HG03575 (cell line): Measurements from ENCODE around the gene ARHGAP22.

Source experiments
- ATAC-seq: cut with Tn5 transposase; IDR thresholded peaks from one replicate; pipeline ENCODE4 v1.9.1; 2021; ENCODE audit not compliant: unreplicated experiment, insufficient number of reproducible peaks, low FRiP score; ENCODE audit errors: extremely low read depth

ARHGAP22 gene

DNA sequence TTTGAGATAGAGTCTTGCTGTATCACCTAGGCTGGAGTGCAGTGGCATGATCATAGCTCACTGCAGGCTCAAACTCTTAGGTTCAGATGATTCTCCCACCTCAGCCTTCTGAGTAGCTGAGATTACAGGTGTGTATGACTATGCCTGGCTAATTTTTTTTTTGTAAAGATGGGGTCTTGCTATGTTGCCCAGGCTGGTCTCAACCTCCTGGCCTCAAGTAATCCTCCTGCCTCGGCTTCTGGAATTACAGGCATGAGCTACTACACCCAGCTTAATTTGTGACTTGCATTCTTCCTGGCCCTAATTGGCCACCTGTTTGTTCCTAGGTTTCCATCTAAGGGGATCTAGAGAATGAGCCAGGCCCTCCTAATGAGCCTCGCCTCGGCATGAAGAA, 9.3 kb downstream of the ARHGAP22 start:
- no peak for ATAC-seq

DNA sequence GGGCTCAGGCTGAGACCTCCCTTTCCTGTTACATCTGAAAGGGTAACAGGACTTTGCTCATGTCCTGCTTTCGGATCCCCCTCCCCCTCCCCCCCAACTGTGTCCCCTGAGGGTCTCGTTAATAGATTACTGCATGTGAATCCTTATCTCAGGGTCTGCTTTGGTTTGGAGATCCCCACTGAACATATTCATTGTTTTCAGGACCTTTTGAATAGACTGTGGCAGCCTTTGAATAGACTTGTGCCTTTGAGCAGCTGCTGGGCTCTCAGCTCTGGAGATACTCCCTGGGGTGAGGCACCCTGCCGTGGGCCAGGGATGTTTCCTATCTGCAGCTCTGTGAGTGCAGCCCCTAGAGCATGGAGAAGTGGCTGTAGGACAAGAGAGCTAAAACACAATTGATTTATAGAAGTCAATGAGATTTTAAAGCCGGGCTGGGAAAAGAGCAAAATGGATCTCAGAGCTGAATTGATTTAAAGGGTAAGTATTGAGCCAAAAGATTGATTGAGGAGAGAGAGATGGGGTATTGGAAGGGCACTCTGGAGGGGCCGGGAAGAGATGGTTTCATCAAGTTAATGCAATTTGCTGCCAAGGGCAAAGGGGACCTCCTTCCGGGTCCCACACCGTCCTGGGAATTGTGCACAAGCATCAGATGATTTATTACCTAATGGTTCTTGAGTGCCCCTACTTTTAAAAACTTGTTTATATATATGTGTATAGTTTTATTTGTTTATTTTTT, 9.9 kb downstream of the ARHGAP22 start:
- ATAC-seq: no peak

DNA sequence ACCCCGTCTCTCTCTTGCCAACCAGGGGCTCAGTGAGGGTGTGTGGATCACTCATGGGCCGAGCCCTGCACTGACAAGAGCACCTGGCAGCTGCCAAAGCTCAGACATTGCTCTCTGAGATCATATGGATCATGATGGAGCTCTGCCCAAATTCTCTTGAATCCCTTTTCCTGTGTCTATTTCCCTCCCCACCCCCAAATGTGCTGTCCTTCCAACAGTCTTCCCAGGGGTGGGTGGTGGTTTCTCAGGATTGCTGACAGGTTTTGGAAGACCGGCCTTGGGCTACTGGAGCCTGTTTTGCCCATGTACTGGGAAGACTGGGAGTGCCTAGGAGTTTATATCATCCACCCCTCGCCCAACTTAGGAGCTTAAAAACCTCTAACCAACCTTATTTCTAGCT, 10.5 kb downstream of the ARHGAP22 start:
- ATAC-seq: no peak

DNA sequence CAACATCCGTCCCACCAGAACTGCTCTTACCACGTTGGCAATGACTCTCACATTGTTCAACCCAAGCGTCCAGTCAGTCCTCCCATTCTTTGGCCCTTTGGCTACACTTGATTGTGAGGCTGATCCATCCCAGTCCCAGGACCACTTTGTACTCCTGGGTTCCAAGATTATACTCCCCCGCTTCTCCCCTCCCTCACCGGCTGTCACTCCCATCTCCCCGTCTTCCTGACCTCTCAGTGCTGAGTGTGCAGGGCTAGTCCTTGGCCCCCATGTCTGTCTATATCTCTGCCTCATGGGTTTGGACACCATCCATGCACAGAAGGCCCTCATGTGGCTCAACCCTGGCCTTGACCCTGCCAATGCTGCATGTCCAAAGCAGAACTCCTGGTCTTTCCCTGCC, 12.5 kb downstream of the ARHGAP22 start:
- ATAC-seq: no peak

DNA sequence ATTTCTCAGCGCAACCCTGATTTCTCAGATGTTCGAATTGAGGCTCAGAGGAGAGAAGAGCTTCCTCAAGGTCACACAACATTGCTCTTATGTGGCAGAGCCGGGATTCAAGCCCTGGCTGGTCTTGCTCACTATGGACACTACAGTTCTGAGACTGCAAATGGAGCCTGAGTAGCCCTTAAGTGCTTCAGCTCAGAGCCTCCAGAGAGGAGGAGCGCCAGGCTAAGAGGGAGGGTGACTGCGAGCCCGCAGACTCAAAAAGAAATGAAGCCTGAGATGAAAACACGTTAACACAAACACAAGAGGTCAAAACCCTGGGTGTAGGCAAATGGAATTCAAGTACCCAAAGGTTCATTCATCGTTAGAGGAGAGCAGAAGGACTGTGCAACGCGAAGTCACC, 13.9 kb downstream of the ARHGAP22 start:
- no peak for ATAC-seq

DNA sequence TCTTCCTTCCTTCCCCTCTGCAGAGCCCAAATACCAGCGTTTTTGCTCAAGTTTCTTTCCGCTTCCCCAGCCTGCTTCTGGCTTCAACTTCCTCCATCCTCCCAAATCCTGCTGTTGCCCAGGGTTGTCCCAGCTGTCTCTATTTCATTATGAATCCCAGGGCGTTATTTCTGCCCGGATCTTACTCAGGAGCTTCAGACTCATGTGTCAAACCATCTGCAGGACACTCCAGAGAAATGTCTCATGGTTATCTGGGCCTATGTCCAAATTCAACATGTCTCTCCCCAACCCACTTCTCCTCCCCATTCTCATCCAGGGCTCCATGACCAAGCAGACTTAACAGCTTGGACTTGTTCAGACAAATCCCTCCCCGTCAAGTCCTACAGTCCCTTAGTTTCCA, 15.6 kb downstream of the ARHGAP22 start:
- ATAC-seq: no peak

DNA sequence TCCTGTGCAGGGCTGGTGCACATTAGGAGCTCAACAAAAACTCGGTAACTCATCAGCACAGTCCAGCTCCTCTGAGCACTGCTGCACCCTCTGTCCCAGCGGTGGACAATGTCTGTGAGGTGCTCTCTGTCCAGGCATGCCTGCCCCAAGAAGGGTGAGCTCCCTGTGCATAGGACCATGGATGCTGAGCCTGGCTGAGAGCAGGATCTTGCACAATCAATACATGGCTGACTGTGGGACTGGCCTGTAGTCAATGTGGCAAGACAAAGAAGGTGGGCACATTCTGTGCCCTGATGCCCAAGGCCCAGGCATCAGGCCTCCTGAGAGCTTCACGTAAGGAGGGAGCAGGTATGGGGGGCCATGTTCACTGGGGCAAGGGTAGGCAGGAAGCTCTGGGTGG, 17.1 kb downstream of the ARHGAP22 start:
- ATAC-seq: no peak

DNA sequence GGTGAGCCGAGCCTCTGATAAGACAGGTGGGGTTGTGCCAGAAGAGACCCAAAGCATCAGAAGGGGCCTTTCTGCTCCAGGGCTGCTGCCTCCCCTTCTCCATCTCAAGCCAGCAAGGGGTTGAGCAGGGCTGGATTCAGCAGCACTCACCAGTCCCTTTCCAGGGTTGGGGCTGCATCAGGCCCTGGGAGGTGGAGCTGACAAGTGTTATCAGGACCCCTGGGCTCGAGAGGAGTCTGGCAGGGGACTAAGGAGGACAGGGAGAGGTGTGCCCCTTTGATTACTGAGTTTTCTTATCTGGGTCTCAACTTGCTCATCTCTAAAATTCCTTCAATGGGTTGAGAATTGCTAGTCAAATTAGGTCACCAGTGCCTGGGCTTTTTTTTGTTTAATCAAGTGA, 17.8 kb downstream of the ARHGAP22 start:
- no peak for ATAC-seq

DNA sequence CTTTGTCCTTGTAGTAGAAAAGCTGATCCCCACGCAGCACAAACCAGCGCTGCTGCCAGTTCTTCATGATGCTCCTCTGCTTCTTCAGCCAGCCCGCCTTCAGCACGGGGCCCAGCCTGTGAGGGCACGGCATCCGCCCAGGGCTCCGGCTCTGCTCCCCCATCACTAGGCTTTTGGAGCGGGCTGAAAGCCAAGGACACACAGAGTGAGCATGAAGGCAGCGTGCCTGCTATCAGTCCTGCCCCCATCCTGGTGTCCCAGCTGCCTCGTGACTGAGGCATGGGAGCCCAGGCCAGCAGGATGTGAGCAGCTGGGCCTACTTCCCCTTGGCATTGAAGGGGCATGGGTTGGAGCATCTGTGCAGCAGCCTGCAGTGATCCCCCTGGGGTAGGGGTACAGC, 21.9 kb downstream of the ARHGAP22 start:
- ATAC-seq: no peak

DNA sequence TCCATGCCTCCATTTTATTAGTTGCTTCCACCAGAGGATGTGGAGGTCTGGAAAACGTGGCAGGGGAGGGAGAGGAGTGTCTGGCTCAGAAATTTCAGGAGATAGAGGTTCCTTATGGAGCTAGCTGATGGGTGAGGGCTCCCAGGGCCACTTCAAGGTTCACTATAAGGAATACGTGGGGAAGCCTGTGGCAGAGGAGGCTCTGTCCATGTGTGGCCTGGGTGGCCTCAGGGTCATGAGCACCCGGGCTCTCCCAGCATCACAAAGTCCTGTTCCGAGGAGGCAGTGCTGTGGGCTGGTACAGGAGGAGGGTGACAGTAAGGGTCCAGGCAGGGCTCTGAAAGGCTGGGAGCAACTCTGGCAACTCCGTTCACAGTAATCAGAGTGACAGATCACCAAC, 24.6 kb downstream of the ARHGAP22 start:
- ATAC-seq: no peak

DNA sequence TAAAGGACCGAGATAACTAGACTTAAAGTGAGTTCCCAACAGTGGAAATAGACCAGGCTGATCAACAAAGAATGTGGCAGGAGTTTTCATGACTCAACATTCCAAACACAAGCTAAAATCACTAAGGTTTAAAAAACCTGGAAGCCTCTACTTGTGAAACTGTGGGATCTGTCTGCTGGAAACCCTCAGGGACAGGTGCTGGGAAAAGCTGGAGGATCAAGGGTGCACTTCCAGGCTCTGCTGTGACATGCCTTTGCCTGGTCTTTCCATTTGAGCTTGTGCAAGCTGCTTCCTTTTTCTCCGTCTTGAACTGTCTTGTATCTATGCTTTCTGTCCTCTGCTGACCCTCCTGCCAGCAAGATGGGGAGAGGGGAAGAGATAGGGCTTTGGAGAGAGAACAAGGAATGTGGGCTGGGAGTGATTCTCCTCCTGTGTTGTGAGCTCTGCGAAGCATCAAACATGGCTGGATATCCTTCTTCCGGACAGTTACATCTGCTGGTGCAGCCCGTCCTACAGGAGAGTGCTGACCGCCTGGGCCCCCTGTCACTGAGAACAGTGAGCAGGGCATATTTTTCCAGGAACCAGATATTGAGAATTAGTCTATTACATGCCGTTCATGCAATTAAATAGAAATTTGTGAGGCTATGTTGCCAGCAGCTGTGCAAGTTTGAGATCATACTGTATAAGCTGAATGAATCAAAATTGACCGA, 25.5 kb downstream of the ARHGAP22 start:
- ATAC-seq: no peak

DNA sequence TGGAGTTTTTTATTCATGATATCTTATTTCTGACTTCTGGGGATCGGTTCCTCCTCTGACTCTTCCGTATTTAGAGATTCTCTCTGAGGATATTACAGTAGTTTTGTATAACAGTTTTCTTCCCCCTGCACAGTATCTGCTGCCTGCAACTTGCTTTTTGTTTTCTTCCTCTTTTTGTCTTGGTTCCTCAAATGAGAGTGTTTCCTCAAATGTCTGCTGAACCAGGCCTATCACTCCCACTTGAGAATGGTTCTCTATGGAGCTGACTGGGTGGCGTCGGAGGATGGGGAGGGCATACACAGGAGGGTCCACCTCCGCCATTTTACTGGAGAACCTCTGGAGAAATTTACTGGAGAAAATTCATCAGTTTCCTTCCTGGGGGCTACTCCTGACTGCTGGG, 27.7 kb downstream of the ARHGAP22 start:
- no peak for ATAC-seq

DNA sequence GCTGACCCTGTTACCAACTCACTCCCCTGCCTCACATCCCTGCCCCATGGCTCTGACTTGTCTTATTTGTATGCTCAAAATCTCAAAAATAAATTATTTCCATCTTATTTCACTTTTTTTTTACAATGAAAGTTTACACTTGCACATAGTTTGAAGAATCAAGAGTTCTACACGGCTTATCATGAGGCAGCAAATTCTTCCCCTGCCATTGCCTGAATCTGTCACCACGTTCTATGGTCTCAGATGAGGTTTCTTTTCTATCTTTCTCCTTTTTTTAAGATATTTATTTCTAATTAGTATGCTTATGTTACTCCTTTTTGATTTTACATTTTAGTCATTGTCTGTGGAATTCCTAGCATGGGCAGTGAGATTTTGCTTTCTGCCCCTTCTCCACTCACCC, 28.4 kb downstream of the ARHGAP22 start:
- ATAC-seq: no peak

DNA sequence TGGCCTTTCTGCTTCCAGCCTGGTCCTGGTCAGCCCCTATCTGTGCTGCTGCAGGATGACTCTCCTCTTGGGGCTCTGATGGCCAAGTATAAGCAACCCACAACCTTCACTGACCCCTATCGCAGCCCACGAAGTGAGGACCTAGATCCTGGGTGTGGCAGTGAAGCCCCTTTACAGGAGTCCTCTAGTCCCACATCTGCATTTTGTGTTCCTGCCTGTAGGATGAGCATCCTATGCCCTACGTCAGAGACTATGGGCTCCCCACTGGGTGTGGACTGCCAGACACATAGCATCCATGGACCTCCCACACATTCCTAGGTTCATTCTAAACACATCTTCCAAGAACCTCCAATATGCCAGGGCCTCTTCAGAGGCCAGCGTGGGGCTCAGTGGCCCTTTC, 29.0 kb downstream of the ARHGAP22 start:
- ATAC-seq: no peak

DNA sequence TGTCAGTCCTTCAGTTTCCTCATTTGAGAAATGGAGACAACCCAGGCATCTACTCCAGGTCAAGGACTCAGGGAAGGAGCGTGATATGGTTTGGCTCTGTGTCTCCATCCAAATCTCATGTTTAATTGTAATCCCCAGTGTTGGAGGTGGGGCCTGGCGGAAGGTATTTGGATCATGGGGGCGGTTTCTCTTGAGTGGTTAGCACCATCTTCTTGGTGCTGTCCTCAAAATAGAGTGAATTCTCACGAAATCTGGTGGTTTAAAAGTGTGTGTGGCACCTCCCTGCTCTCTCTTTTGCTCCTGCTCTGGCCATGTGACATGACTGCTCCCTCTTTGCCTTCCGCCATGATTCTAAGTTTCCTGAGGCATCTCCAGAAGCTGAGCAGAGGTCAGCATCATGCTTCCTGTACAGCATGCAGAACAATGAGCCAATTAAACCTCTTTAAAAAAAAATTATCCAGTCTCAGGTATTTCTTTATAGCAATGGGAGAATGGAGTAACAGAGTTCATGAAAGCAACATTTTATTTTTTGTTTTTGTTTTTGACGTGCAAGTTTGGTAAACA, 30.0 kb downstream of the ARHGAP22 start:
- ATAC-seq: no peak

DNA sequence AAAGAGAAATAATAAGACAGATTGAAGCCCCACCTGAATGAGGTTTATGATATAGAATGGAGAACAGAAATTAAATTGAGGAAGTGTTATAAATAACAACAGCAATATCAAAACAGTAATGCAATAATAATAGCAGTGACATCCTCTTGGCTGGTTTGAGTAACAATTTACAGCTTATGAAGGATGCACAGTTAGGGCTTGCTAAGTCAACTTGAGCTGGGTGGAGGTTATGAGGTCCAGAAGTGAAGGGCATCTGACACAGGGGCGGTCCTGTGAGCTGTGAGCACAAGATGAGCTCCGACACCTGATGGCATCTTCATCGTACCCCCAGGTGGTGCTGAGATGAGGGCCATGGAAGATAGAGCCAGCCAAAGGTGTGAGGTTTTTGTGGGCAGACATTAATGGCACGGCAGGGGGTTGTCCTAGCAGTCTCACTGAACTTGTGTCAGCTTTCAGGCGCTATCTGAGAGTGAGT, 30.5 kb downstream of the ARHGAP22 start:
- no peak for ATAC-seq

DNA sequence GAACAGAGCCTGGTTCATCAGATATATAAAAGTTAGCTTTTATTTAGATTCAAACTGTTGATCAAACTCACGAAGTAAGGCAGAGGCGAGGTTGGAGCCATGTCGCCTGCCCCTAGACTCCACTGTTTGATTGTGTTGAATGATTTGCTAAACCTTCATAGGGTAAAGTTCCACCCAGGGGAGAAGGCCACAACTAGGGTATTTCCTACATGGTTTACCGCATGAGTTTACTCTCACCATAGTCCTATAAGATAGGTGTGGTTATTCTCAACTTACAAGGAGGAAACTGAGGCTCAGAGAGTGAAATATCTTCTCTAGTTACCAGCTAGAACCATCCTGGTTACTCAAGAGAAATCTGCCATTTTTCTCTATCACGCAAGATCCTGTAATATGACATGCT, 31.8 kb downstream of the ARHGAP22 start:
- ATAC-seq: no peak

DNA sequence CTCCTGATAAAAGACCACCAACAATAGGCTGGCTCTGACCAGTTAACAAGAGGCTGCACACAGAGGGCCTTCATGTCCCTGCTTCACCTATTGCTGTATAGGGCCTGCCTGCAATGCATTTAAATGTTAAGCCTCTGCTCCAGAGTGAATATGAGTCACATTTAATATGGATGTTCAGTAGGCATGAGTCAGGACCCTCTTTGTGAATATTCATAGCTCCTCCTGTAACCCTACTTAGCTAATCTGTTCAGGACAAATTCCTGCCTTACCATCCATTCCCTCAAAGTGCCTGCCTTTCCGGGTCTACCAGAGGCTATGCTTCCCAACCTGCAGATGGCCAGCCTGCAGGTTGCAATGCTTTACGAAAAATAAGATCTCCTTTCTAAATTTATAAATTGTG, 32.5 kb downstream of the ARHGAP22 start:
- ATAC-seq: no peak

DNA sequence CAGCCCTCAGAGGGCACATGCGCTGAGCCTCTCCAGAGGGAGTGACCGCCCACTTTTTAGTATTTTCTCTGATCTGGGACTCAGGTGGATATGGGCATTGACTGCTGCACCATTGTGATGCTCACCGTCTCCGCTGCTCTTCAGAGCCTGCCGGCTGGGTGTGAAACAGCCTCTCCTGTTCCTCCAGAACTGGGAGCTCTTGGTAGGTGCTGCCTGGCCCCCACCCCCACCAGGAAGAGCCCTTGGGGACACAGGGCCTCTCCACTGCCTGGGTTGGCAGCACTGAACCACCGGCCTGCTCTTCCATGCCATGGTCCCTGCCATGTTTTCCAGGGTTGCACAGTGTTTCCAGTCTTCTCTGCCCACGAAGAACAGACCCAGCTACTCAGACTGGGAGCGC, 36.3 kb downstream of the ARHGAP22 start:
- no peak for ATAC-seq

DNA sequence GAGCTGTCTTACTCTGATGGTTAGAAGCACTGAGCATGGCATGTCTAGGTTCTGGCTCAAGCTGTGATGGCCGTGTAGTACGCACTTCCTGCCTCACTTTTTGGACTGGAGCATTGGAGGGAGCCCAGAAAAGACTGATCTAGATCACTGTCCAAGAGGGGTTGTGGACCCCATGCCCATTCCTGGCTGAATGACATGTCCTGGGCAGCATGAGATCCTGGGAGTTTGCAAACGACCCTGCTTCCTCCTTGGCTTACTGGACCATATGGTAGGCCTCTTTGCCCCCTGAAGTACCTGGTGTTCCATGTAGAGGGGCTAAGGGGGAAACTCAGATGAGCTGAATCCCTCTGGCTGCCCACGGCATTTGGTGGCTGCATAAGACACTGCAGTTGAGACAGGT, 36.7 kb downstream of the ARHGAP22 start:
- no peak for ATAC-seq
